K562 treated with DMSO at 1 percent for 48 hours (cell line): ENCODE measurements around the gene SLC22A16. TPM values are rescaled to one million over a fixed set of nuclear protein-coding genes. Genes with fewer than 3 reads are reported as not detected.

Source experiments
- total RNA-seq: library from RNA; unstranded; fragments of 300-600 nt; gene quantifications from 2 replicates; pipeline ENCODE4 v1.2.3, GENCODE V29; 2022; ENCODE audit warnings: low replicate concordance; ENCODE audit errors: extremely low read depth

Gene SLC22A16
- not detected in 2 replicates for total RNA-seq

GRCh38 chr6:110476046-110476849 lies at the start of gene SLC22A16:
TSS of gene SLC22A16 (minus strand) at chr6:110476613. CDS start at chr6:110476574, 39 bp downstream.

GRCh38 chr6:110415086-110415916 lies 61.1 kb downstream of the SLC22A16 start, which contains the start of gene DDO:
TSS of gene DDO (minus strand) at chr6:110415575. CDS start at chr6:110413462, 2,113 bp downstream.

Other genes starting within 250 kb of the SLC22A16 start
- not detected in 2 replicates for gene METTL24, start 118.3 kb downstream of the SLC22A16 start, total RNA-seq
- gene DDO, start 61.0 kb downstream of the SLC22A16 start, total RNA-seq: not detected in 2 replicates